Endothelial cell of umbilical vein (primary cell): ENCODE results near the gene GALT. TPM values are rescaled to one million over a fixed set of nuclear protein-coding genes. Genes with fewer than 3 reads are reported as not detected.

Experiments used
- BruUV-seq: library from RNA; stranded (reverse); fragments of 400-500 nt; replicated peaks from 2 replicates; lab custom pipeline; 2021; lab: Mats Ljungman, UMichigan
- CTCF ChIA-PET: fragments of 300-600, 350-600 bp; sonication (Branson Sonifier 250); formaldehyde crosslinking; loops from one replicate; lab custom pipeline; 2021; ENCODE audit warnings: antibody characterized with exemption, inconsistent platforms; lab: Charles Lee
- POLR2A ChIA-PET: fragments of 300-600, 350-600 bp; sonication (Branson Sonifier 250); formaldehyde crosslinking; loops from one replicate; lab custom pipeline; 2021; ENCODE audit warnings: antibody characterized with exemption, inconsistent platforms; lab: Charles Lee
- DNase-seq: peaks from one replicate; pipeline ENCODE4 v3.0.0-alpha.2; 2011; ENCODE audit warnings: low read depth, low spot score
- FAIRE-seq: peaks from 2 replicates; lab custom pipeline; 2011; peaks lifted over from hg19 to GRCh38; lab: Jason Lieb, UNC
- H2AFZ ChIP-seq: 2 replicates; pipeline ENCODE4 v1.6.0; 2012; ENCODE audit warnings: low read depth, low read length, control low read depth, inconsistent platforms
- H3K27ac ChIP-seq: 2 replicates; pipeline ENCODE4 v1.5.1; 2011; ENCODE audit warnings: low read depth, mild to moderate bottlenecking, control low read depth, low read length, moderate library complexity; ENCODE audit not compliant: insufficient read depth
- H3K27me3 ChIP-seq, 2 experiments: 2 replicates each; pipeline versions ENCODE4 v1.6.0 to v1.6.1; 2011; ENCODE audit warnings: low read length in 2 of 2, mixed read lengths in 1 of 2; ENCODE audit not compliant: control insufficient read depth in 2 of 2, insufficient read depth in 2 of 2
- H3K36me3 ChIP-seq, 2 experiments: 2 replicates in 1 of 2; 3 replicates in 1 of 2; pipeline ENCODE4 v1.5.1; 2011; ENCODE audit warnings: low read length in 2 of 2, mild to moderate bottlenecking in 1 of 2, moderate library complexity in 1 of 2; ENCODE audit not compliant: control insufficient read depth in 2 of 2, insufficient read depth in 2 of 2; ENCODE audit errors: extremely low read depth in 1 of 2
- H3K4me1 ChIP-seq: 3 replicates; pipeline ENCODE4 v1.5.1; 2011; ENCODE audit warnings: mild to moderate bottlenecking, low read length; ENCODE audit not compliant: control insufficient read depth, insufficient read depth; ENCODE audit errors: extremely low read depth
- H3K4me2 ChIP-seq: 2 replicates; pipeline ENCODE4 v1.6.1; 2011; ENCODE audit warnings: low read length, control low read depth, mixed read lengths; ENCODE audit not compliant: insufficient read depth
- H3K4me3 ChIP-seq, 3 experiments: fragments of 200-600 bp in 1 of 3; sonication (generic), shearing (Covaris generic) in 1 of 3; replicated peaks in 1 of 3; 2 replicates each; pipeline ENCODE4 v1.5.1; 2011 to 2016; ENCODE audit warnings: control low read depth in 3 of 3, low read length in 3 of 3, mild to moderate bottlenecking in 2 of 3, inconsistent platforms in 1 of 3, low read depth in 1 of 3, moderate library complexity in 1 of 3; ENCODE audit not compliant: insufficient read depth in 1 of 3
- H3K79me2 ChIP-seq: 2 replicates; pipeline ENCODE4 v1.6.0; 2012; ENCODE audit warnings: low read length, inconsistent platforms; ENCODE audit not compliant: control insufficient read depth, insufficient read depth
- H3K9ac ChIP-seq: replicated peaks from 2 replicates; pipeline ENCODE3; 2011; ENCODE audit warnings: low read length, control low read depth; ENCODE audit not compliant: insufficient read depth; ENCODE audit errors: extremely low read depth
- H3K9me1 ChIP-seq: replicated peaks from 3 replicates; pipeline ENCODE4 v1.6.0; 2011; ENCODE audit warnings: mild to moderate bottlenecking, low read length; ENCODE audit not compliant: control insufficient read depth, insufficient read depth; ENCODE audit errors: extremely low read depth
- H3K9me3 ChIP-seq: replicated peaks from 2 replicates; pipeline ENCODE4 v1.5.1; 2012; ENCODE audit warnings: low read length, inconsistent platforms; ENCODE audit not compliant: control insufficient read depth, insufficient read depth
- H4K20me1 ChIP-seq: replicated peaks from 2 replicates; pipeline ENCODE3; 2011; ENCODE audit warnings: mild to moderate bottlenecking, low read length; ENCODE audit not compliant: control insufficient read depth, insufficient read depth; ENCODE audit errors: extremely low read depth
- EZH2 ChIP-seq: IDR thresholded peaks from 2 replicates; pipeline ENCODE4 v1.6.1; 2012; ENCODE audit warnings: borderline replicate concordance, low read depth, mild to moderate bottlenecking, moderate library complexity, low read length, inconsistent platforms; ENCODE audit not compliant: severe bottlenecking
- FOS ChIP-seq: IDR thresholded peaks from 2 replicates; pipeline ENCODE4 v1.6.1; 2011; ENCODE audit warnings: mild to moderate bottlenecking, low read length, moderate library complexity, borderline replicate concordance; ENCODE audit not compliant: insufficient read depth
- GATA2 ChIP-seq: IDR thresholded peaks from 2 replicates; pipeline ENCODE4 v1.7.0; 2011; ENCODE audit warnings: low read depth, mild to moderate bottlenecking, moderate library complexity, mixed read lengths, low read length; ENCODE audit not compliant: insufficient read length, insufficient read depth
- JUN ChIP-seq: IDR thresholded peaks from 2 replicates; pipeline ENCODE4 v1.6.1; 2011; ENCODE audit warnings: borderline replicate concordance, low read depth; ENCODE audit not compliant: insufficient read length, insufficient read depth
- MYC ChIP-seq: IDR thresholded peaks from one replicate; pipeline ENCODE4 v1.6.1; 2011; ENCODE audit warnings: mild to moderate bottlenecking, low read depth, low read length
- POLR2A ChIP-seq: IDR thresholded peaks from 2 replicates; pipeline ENCODE4 v1.6.1; 2012; ENCODE audit warnings: low read depth, mild to moderate bottlenecking, control low read depth, low read length
- POLR2AphosphoS5 ChIP-seq: IDR thresholded peaks from 2 replicates; pipeline ENCODE4 v1.6.1; 2012; ENCODE audit warnings: low read depth, mild to moderate bottlenecking, control low read depth, low read length, moderate library complexity; ENCODE audit not compliant: insufficient read depth
- dilution Hi-C: fragments of 300-500 bp; cut with MboI; formaldehyde crosslinking; loops from one replicate; pipeline ENCODE4 v1.15.0; 2019; ENCODE audit warnings: low sequenced_read_pairs; ENCODE audit not compliant: extremely low pct_ligation_motif_present
- intact Hi-C: fragments of 100-400 bp; cut with micrococcal nuclease; formaldehyde crosslinking; loops from one replicate; pipeline ENCODE4 v1.10.0; 2022
- polyA plus RNA-seq, 4 experiments: library from polyadenylated mRNA; depleted of rRNA in 3 of 4; stranded (reverse) in 3 of 4; unstranded in 1 of 4; fragments of >200 nt; gene quantifications; 2 replicates each; pipeline versions ENCODE4 v1.2.1 to v1.2.3, GENCODE V29; 2011 to 2012; ENCODE audit warnings: missing spikeins in 1 of 4
- total RNA-seq: library from RNA; stranded (reverse); gene quantifications from 2 replicates; pipeline ENCODE4 v1.2.3, GENCODE V29; 2021
- TF ChIP-seq, protein P1 (sequence below): IDR thresholded peaks from 2 replicates; pipeline ENCODE4 v1.6.1; 2011; ENCODE audit not compliant: insufficient read depth, insufficient read length
- TF ChIP-seq, protein P2 (sequence below), 2 donors: IDR thresholded peaks; 1 replicate in 1 of 2; 2 replicates in 1 of 2; pipeline ENCODE4 v1.5.1; 2011; ENCODE audit warnings: low read length in 2 of 2, mild to moderate bottlenecking in 2 of 2, moderate library complexity in 2 of 2, control low read depth in 1 of 2, inconsistent platforms in 1 of 2, low read depth in 1 of 2; ENCODE audit not compliant: insufficient read depth in 1 of 2; ENCODE audit errors: extremely low read depth in 1 of 2

Gene GALT
- total and polyA plus RNA-seq, 2 donors (not counting 3 experiments of a cell fraction or from before 2014, with no cell fraction given) = 36.6 to 58.5 TPM

DNA sequence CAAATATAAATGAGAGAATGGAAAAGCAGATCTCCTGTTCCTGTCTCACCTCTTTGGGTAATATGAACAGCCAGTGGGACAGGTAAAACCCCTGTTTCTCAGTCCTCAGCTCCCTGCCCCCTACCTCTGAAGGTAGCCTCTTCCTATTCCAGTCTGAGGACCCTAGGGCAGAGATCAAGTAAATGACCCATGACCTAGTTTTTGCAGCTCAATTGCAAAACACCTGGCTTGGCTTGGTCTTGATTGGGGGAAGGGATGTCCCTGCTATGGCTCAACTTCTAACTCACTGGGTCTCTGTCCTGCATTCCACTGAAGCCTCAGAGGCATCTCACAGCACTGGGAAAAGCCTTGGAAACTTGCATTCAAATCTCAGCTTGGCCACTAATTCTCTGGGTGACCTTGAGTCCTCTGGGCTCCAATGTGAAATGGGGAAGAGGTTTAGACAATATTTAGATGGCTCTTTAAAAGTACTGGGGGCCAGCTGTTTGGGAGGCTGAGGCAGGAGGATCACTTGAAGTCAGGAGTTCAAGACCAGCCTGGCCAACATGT is 1.6 kb upstream of the GALT start:
- no peak for DNase-seq
- no peaks in the 10 kb centered on the region for H4K20me1 ChIP-seq
- no TSS peak for BruUV-seq
- intact Hi-C loops = no loop called here
- POLR2A ChIA-PET = no interaction called here
- no peak overlapping the region for H3K9ac ChIP-seq
- H3K27ac ChIP-seq = no peak overlapping the region
- peaks cover 14% of the 10 kb centered on the region for H3K4me1 ChIP-seq
- H3K27me3 ChIP-seq = no peaks in the 10 kb centered on the region
- dilution Hi-C loops = no loop called here
- H3K9me3 ChIP-seq = no peaks in the 10 kb centered on the region
- H3K4me2 ChIP-seq = no peak overlapping the region
- peaks cover 6% of the 10 kb centered on the region for H3K79me2 ChIP-seq
- TF ChIP-seq MYC (no peak), GATA2 (no peak), FOS (no peak), JUN (no peak), POLR2AphosphoS5 (no peak), POLR2A (no peak), EZH2 (no peak)
- TF ChIP-seq, protein P1, sequence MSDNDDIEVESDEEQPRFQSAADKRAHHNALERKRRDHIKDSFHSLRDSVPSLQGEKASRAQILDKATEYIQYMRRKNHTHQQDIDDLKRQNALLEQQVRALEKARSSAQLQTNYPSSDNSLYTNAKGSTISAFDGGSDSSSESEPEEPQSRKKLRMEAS = no peak
- TF ChIP-seq, protein P2, sequence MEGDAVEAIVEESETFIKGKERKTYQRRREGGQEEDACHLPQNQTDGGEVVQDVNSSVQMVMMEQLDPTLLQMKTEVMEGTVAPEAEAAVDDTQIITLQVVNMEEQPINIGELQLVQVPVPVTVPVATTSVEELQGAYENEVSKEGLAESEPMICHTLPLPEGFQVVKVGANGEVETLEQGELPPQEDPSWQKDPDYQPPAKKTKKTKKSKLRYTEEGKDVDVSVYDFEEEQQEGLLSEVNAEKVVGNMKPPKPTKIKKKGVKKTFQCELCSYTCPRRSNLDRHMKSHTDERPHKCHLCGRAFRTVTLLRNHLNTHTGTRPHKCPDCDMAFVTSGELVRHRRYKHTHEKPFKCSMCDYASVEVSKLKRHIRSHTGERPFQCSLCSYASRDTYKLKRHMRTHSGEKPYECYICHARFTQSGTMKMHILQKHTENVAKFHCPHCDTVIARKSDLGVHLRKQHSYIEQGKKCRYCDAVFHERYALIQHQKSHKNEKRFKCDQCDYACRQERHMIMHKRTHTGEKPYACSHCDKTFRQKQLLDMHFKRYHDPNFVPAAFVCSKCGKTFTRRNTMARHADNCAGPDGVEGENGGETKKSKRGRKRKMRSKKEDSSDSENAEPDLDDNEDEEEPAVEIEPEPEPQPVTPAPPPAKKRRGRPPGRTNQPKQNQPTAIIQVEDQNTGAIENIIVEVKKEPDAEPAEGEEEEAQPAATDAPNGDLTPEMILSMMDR (IDR thresholded peaks at IDR 0.05; ENCODE audit: extremely low read depth in 1 of 2, insufficient read depth in 1 of 2, low read depth in 1 of 2, low read length in 2 of 2) = no peak
- CTCF ChIA-PET = interaction anchor here (1.0 to 2.9 kb wide), 4 partner anchors 10 to 58 kb away, joined by 3 to 28 read pairs (median 6); no protein-coding TSS in a partner anchor
- H3K4me3 ChIP-seq = no peak overlapping the region
- H3K36me3 ChIP-seq = peaks cover 0 to 14% of the 10 kb centered on the region in 2 experiments
- no peak for FAIRE-seq
- H2AFZ ChIP-seq = no peak overlapping the region
- H3K9me1 ChIP-seq = no peaks in the 10 kb centered on the region
